Endothelial cell of umbilical vein (primary cell): Measurements from ENCODE around the gene XXYLT1. TPM values are rescaled to one million over a fixed set of nuclear protein-coding genes. Genes with fewer than 3 reads are reported as not detected.

Source experiments
- BruUV-seq: library from RNA; stranded (reverse); fragments of 400-500 nt; replicated peaks from 2 replicates; lab custom pipeline; 2021; lab: Mats Ljungman, UMichigan
- CTCF ChIA-PET: fragments of 300-600, 350-600 bp; sonication (Branson Sonifier 250); formaldehyde crosslinking; loops from one replicate; lab custom pipeline; 2021; ENCODE audit warnings: antibody characterized with exemption, inconsistent platforms; lab: Charles Lee
- POLR2A ChIA-PET: fragments of 300-600, 350-600 bp; sonication (Branson Sonifier 250); formaldehyde crosslinking; loops from one replicate; lab custom pipeline; 2021; ENCODE audit warnings: antibody characterized with exemption, inconsistent platforms; lab: Charles Lee
- DNase-seq: peaks from one replicate; pipeline ENCODE4 v3.0.0-alpha.2; 2011; ENCODE audit warnings: low read depth, low spot score
- FAIRE-seq: peaks from 2 replicates; lab custom pipeline; 2011; peaks lifted over from hg19 to GRCh38; lab: Jason Lieb, UNC
- H2AFZ ChIP-seq: 2 replicates; pipeline ENCODE4 v1.6.0; 2012; ENCODE audit warnings: low read depth, low read length, control low read depth, inconsistent platforms
- H3K27ac ChIP-seq: 2 replicates; pipeline ENCODE4 v1.5.1; 2011; ENCODE audit warnings: low read depth, mild to moderate bottlenecking, control low read depth, low read length, moderate library complexity; ENCODE audit not compliant: insufficient read depth
- H3K27me3 ChIP-seq, 2 experiments: 2 replicates each; pipeline versions ENCODE4 v1.6.0 to v1.6.1; 2011; ENCODE audit warnings: low read length in 2 of 2, mixed read lengths in 1 of 2; ENCODE audit not compliant: control insufficient read depth in 2 of 2, insufficient read depth in 2 of 2
- H3K36me3 ChIP-seq, 2 experiments: 2 replicates in 1 of 2; 3 replicates in 1 of 2; pipeline ENCODE4 v1.5.1; 2011; ENCODE audit warnings: low read length in 2 of 2, mild to moderate bottlenecking in 1 of 2, moderate library complexity in 1 of 2; ENCODE audit not compliant: control insufficient read depth in 2 of 2, insufficient read depth in 2 of 2; ENCODE audit errors: extremely low read depth in 1 of 2
- H3K4me1 ChIP-seq: 3 replicates; pipeline ENCODE4 v1.5.1; 2011; ENCODE audit warnings: mild to moderate bottlenecking, low read length; ENCODE audit not compliant: control insufficient read depth, insufficient read depth; ENCODE audit errors: extremely low read depth
- H3K4me2 ChIP-seq: 2 replicates; pipeline ENCODE4 v1.6.1; 2011; ENCODE audit warnings: low read length, control low read depth, mixed read lengths; ENCODE audit not compliant: insufficient read depth
- H3K4me3 ChIP-seq, 3 experiments: fragments of 200-600 bp in 1 of 3; sonication (generic), shearing (Covaris generic) in 1 of 3; replicated peaks in 1 of 3; 2 replicates each; pipeline ENCODE4 v1.5.1; 2011 to 2016; ENCODE audit warnings: control low read depth in 3 of 3, low read length in 3 of 3, mild to moderate bottlenecking in 2 of 3, inconsistent platforms in 1 of 3, low read depth in 1 of 3, moderate library complexity in 1 of 3; ENCODE audit not compliant: insufficient read depth in 1 of 3
- H3K79me2 ChIP-seq: 2 replicates; pipeline ENCODE4 v1.6.0; 2012; ENCODE audit warnings: low read length, inconsistent platforms; ENCODE audit not compliant: control insufficient read depth, insufficient read depth
- H3K9ac ChIP-seq: replicated peaks from 2 replicates; pipeline ENCODE3; 2011; ENCODE audit warnings: low read length, control low read depth; ENCODE audit not compliant: insufficient read depth; ENCODE audit errors: extremely low read depth
- H3K9me1 ChIP-seq: replicated peaks from 3 replicates; pipeline ENCODE4 v1.6.0; 2011; ENCODE audit warnings: mild to moderate bottlenecking, low read length; ENCODE audit not compliant: control insufficient read depth, insufficient read depth; ENCODE audit errors: extremely low read depth
- H3K9me3 ChIP-seq: replicated peaks from 2 replicates; pipeline ENCODE4 v1.5.1; 2012; ENCODE audit warnings: low read length, inconsistent platforms; ENCODE audit not compliant: control insufficient read depth, insufficient read depth
- H4K20me1 ChIP-seq: replicated peaks from 2 replicates; pipeline ENCODE3; 2011; ENCODE audit warnings: mild to moderate bottlenecking, low read length; ENCODE audit not compliant: control insufficient read depth, insufficient read depth; ENCODE audit errors: extremely low read depth
- EZH2 ChIP-seq: IDR thresholded peaks from 2 replicates; pipeline ENCODE4 v1.6.1; 2012; ENCODE audit warnings: borderline replicate concordance, low read depth, mild to moderate bottlenecking, moderate library complexity, low read length, inconsistent platforms; ENCODE audit not compliant: severe bottlenecking
- FOS ChIP-seq: IDR thresholded peaks from 2 replicates; pipeline ENCODE4 v1.6.1; 2011; ENCODE audit warnings: mild to moderate bottlenecking, low read length, moderate library complexity, borderline replicate concordance; ENCODE audit not compliant: insufficient read depth
- GATA2 ChIP-seq: IDR thresholded peaks from 2 replicates; pipeline ENCODE4 v1.7.0; 2011; ENCODE audit warnings: low read depth, mild to moderate bottlenecking, moderate library complexity, mixed read lengths, low read length; ENCODE audit not compliant: insufficient read length, insufficient read depth
- JUN ChIP-seq: IDR thresholded peaks from 2 replicates; pipeline ENCODE4 v1.6.1; 2011; ENCODE audit warnings: borderline replicate concordance, low read depth; ENCODE audit not compliant: insufficient read length, insufficient read depth
- MYC ChIP-seq: IDR thresholded peaks from one replicate; pipeline ENCODE4 v1.6.1; 2011; ENCODE audit warnings: mild to moderate bottlenecking, low read depth, low read length
- POLR2A ChIP-seq: IDR thresholded peaks from 2 replicates; pipeline ENCODE4 v1.6.1; 2012; ENCODE audit warnings: low read depth, mild to moderate bottlenecking, control low read depth, low read length
- POLR2AphosphoS5 ChIP-seq: IDR thresholded peaks from 2 replicates; pipeline ENCODE4 v1.6.1; 2012; ENCODE audit warnings: low read depth, mild to moderate bottlenecking, control low read depth, low read length, moderate library complexity; ENCODE audit not compliant: insufficient read depth
- dilution Hi-C: fragments of 300-500 bp; cut with MboI; formaldehyde crosslinking; loops from one replicate; pipeline ENCODE4 v1.15.0; 2019; ENCODE audit warnings: low sequenced_read_pairs; ENCODE audit not compliant: extremely low pct_ligation_motif_present
- intact Hi-C: fragments of 100-400 bp; cut with micrococcal nuclease; formaldehyde crosslinking; loops from one replicate; pipeline ENCODE4 v1.10.0; 2022
- polyA plus RNA-seq, 4 experiments: library from polyadenylated mRNA; depleted of rRNA in 3 of 4; stranded (reverse) in 3 of 4; unstranded in 1 of 4; fragments of >200 nt; gene quantifications; 2 replicates each; pipeline versions ENCODE4 v1.2.1 to v1.2.3, GENCODE V29; 2011 to 2012; ENCODE audit warnings: missing spikeins in 1 of 4
- total RNA-seq: library from RNA; stranded (reverse); gene quantifications from 2 replicates; pipeline ENCODE4 v1.2.3, GENCODE V29; 2021
- TF ChIP-seq, protein P1 (sequence below): IDR thresholded peaks from 2 replicates; pipeline ENCODE4 v1.6.1; 2011; ENCODE audit not compliant: insufficient read depth, insufficient read length
- TF ChIP-seq, protein P2 (sequence below), 2 donors: IDR thresholded peaks; 1 replicate in 1 of 2; 2 replicates in 1 of 2; pipeline ENCODE4 v1.5.1; 2011; ENCODE audit warnings: low read length in 2 of 2, mild to moderate bottlenecking in 2 of 2, moderate library complexity in 2 of 2, control low read depth in 1 of 2, inconsistent platforms in 1 of 2, low read depth in 1 of 2; ENCODE audit not compliant: insufficient read depth in 1 of 2; ENCODE audit errors: extremely low read depth in 1 of 2

XXYLT1 gene
- total and polyA plus RNA-seq, 2 donors (not counting 3 experiments of a cell fraction or from before 2014, with no cell fraction given): 54.4 to 78.1 TPM

DNA sequence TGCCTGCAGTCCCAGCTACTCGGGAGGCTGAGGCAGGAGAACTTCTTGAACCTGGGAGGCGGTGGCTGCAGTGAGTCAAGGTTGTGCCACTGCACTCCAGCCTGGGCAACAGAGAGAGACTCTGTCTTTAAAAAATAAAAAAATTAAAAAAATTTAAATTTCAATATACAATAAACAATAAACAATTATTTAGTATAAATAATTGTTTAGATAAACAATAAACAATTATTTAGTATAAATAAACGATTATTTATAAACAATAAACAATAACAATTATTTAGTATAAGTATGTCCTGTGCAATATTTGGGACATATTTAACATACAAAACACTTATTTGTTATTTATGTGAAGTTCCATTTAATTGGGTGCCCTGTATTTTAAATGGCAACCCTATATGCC lies 119.6 kb downstream of the XXYLT1 start:
- Histone ChIP-seq H3K27me3 (no peaks in the 10 kb centered on the region), H2AFZ (no peak overlapping the region), H3K79me2 (peaks cover 13% of the 10 kb centered on the region), H4K20me1 (no peaks in the 10 kb centered on the region), H3K9me3 (no peaks in the 10 kb centered on the region), H3K9me1 (no peaks in the 10 kb centered on the region), H3K4me2 (no peak overlapping the region), H3K36me3 (no peaks in the 10 kb centered on the region), H3K27ac (peak overlapping the region; percentile 95), H3K4me1 (peaks cover 84% of the 10 kb centered on the region), H3K9ac (peak overlapping the region; percentile 79), H3K4me3 (no peak overlapping the region)
- ChIA-PET CTCF (interaction anchor here (0.8 to 1.5 kb wide), 3 partner anchors 100 to 120 kb away, joined by 3 to 6 read pairs (median 6); partner anchors contain the start of gene XXYLT1), POLR2A (interaction anchor here (0.9 to 2.1 kb wide), 4 partner anchors 12 to 460 kb away, joined by 3 to 18 read pairs (median 8); no protein-coding TSS in a partner anchor)
- TF ChIP-seq, protein P1, sequence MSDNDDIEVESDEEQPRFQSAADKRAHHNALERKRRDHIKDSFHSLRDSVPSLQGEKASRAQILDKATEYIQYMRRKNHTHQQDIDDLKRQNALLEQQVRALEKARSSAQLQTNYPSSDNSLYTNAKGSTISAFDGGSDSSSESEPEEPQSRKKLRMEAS: no peak
- TF ChIP-seq JUN (no peak), GATA2 (no peak), FOS (no peak), EZH2 (no peak), POLR2A (no peak), MYC (no peak), POLR2AphosphoS5 (no peak)
- TF ChIP-seq, protein P2, sequence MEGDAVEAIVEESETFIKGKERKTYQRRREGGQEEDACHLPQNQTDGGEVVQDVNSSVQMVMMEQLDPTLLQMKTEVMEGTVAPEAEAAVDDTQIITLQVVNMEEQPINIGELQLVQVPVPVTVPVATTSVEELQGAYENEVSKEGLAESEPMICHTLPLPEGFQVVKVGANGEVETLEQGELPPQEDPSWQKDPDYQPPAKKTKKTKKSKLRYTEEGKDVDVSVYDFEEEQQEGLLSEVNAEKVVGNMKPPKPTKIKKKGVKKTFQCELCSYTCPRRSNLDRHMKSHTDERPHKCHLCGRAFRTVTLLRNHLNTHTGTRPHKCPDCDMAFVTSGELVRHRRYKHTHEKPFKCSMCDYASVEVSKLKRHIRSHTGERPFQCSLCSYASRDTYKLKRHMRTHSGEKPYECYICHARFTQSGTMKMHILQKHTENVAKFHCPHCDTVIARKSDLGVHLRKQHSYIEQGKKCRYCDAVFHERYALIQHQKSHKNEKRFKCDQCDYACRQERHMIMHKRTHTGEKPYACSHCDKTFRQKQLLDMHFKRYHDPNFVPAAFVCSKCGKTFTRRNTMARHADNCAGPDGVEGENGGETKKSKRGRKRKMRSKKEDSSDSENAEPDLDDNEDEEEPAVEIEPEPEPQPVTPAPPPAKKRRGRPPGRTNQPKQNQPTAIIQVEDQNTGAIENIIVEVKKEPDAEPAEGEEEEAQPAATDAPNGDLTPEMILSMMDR (IDR thresholded peaks at IDR 0.05; ENCODE audit: extremely low read depth in 1 of 2, insufficient read depth in 1 of 2, low read depth in 1 of 2, low read length in 2 of 2): no peak
- FAIRE-seq: no peak
- DNase-seq: no peak
- intact Hi-C loops (loop anchor here (2.0 kb wide), 2 partner anchors 285 to 411 kb away; no protein-coding TSS in a partner anchor), dilution Hi-C loops (loop anchor here (5.0 kb wide), 1 partner anchor 106 kb away; no protein-coding TSS in a partner anchor)
- no TSS peak for BruUV-seq
